ENCODE results near the gene TNFRSF14. TPM values are rescaled to one million over a fixed set of nuclear protein-coding genes. Genes with fewer than 3 reads are reported as not detected.
A peak's percentile ranks its signal among the peaks of the same experiment; 100 is the strongest.

The TNFRSF14 gene
- total RNA-seq, 1 experiment from 2014 or later: 25.5 TPM

GRCh38 chr1:2563205-2563604 lies 7.0 kb downstream of the TNFRSF14 start:
- Histone ChIP-seq H2AFZ (ENCODE audit: low read length) (no peak overlapping the region), H4K20me1 (ENCODE audit: low read length) (no peaks in the 10 kb centered on the region), H3K9ac (ENCODE audit: low read length) (no peak overlapping the region), H3K4me2 (ENCODE audit: low read length) (no peak overlapping the region), H3K27me3 (ENCODE audit: low read length) (0 out of 2 replicates have a peak, but pooled peaks cover 6% of the 10 kb centered on the region), H3K4me3 (ENCODE audit: low read length) (no peak overlapping the region), H3K36me3 (ENCODE audit: low read depth, low read length) (no peaks in the 10 kb centered on the region), H3K9me2 (replicated peaks; ENCODE audit: low read length) (no peaks in the 10 kb centered on the region), H3K9me3 (ENCODE audit: low read length) (no peaks in the 10 kb centered on the region), H3K79me2 (ENCODE audit: low read length) (no peaks in the 10 kb centered on the region), H3K4me1 (ENCODE audit: insufficient read depth, low read length) (no peaks in the 10 kb centered on the region), H3K27ac (ENCODE audit: low read length) (no peak overlapping the region), H3F3A (ENCODE audit: low read length, unreplicated experiment) (no peaks in the 10 kb centered on the region)
- intact Hi-C loops (cut with micrococcal nuclease): no loop called here
- POLR2A ChIA-PET (ENCODE audit: unreplicated experiment): no interaction called here
- no TSS peak for BruUV-seq (replicated peaks)
- DNase-seq (no peak), ATAC-seq (no peak)
- TF ChIP-seq CTCF (conservative IDR thresholded peaks at IDR 0.05; ENCODE audit: low read depth, low read length) (no peak), EZH2phosphoT487 (IDR thresholded peaks at IDR 0.05; ENCODE audit: borderline replicate concordance, low read length) (no peak), EZH2 (IDR thresholded peaks at IDR 0.05; ENCODE audit: low read length, unreplicated experiment) (no peak)
- CTCF ChIA-PET: no interaction called here

- Histone ChIP-seq H3K36me3 (ENCODE audit: low read depth, low read length) (no peaks in the 10 kb centered on the region), H2AFZ (ENCODE audit: low read length) (no peak overlapping the region), H3K4me2 (ENCODE audit: low read length) (no peak overlapping the region), H3K27me3 (ENCODE audit: low read length) (0 out of 2 replicates have a peak, but pooled peaks cover 9% of the 10 kb centered on the region), H3K4me1 (ENCODE audit: insufficient read depth, low read length) (no peaks in the 10 kb centered on the region), H3F3A (ENCODE audit: low read length, unreplicated experiment) (no peaks in the 10 kb centered on the region), H3K27ac (ENCODE audit: low read length) (no peak overlapping the region), H3K9ac (ENCODE audit: low read length) (no peak overlapping the region), H3K9me2 (replicated peaks; ENCODE audit: low read length) (no peaks in the 10 kb centered on the region), H3K9me3 (ENCODE audit: low read length) (no peaks in the 10 kb centered on the region), H3K4me3 (ENCODE audit: low read length) (no peak overlapping the region), H4K20me1 (ENCODE audit: low read length) (no peaks in the 10 kb centered on the region), H3K79me2 (ENCODE audit: low read length) (no peaks in the 10 kb centered on the region)
- ChIA-PET POLR2A (ENCODE audit: unreplicated experiment) (no interaction called here), CTCF (no interaction called here)
- TF ChIP-seq EZH2 (IDR thresholded peaks at IDR 0.05; ENCODE audit: low read length, unreplicated experiment): no peak
- no peak for TF ChIP-seq EZH2phosphoT487 (IDR thresholded peaks at IDR 0.05; ENCODE audit: borderline replicate concordance, low read length)
- no peak for TF ChIP-seq CTCF (conservative IDR thresholded peaks at IDR 0.05; ENCODE audit: low read depth, low read length)
- intact Hi-C loops (cut with micrococcal nuclease): no loop called here
- DNase-seq: no peak
- no TSS peak for BruUV-seq (replicated peaks)
- no peak for ATAC-seq
Observed at GRCh38 chr1:2564006-2564814, 8.0 kb downstream of the TNFRSF14 start.

GRCh38 chr1:2564815-2565374 lies 8.7 kb downstream of the TNFRSF14 start:
- Histone ChIP-seq H3K9ac (ENCODE audit: low read length) (no peak overlapping the region), H3K9me2 (replicated peaks; ENCODE audit: low read length) (no peaks in the 10 kb centered on the region), H3K36me3 (ENCODE audit: low read depth, low read length) (no peaks in the 10 kb centered on the region), H3K4me1 (ENCODE audit: insufficient read depth, low read length) (no peaks in the 10 kb centered on the region), H3K79me2 (ENCODE audit: low read length) (no peaks in the 10 kb centered on the region), H4K20me1 (ENCODE audit: low read length) (no peaks in the 10 kb centered on the region), H3K27ac (ENCODE audit: low read length) (no peak overlapping the region), H3F3A (ENCODE audit: low read length, unreplicated experiment) (no peaks in the 10 kb centered on the region), H3K27me3 (ENCODE audit: low read length) (0 out of 2 replicates have a peak, but pooled peaks cover 9% of the 10 kb centered on the region), H3K9me3 (ENCODE audit: low read length) (no peaks in the 10 kb centered on the region), H3K4me2 (ENCODE audit: low read length) (no peak overlapping the region), H2AFZ (ENCODE audit: low read length) (no peak overlapping the region), H3K4me3 (ENCODE audit: low read length) (no peak overlapping the region)
- ChIA-PET CTCF (no interaction called here), POLR2A (ENCODE audit: unreplicated experiment) (no interaction called here)
- peak; percentile 14; the same call in 1 of the 2 replicates for ATAC-seq
- no peak for TF ChIP-seq CTCF (conservative IDR thresholded peaks at IDR 0.05; ENCODE audit: low read depth, low read length)
- no peak for TF ChIP-seq EZH2 (IDR thresholded peaks at IDR 0.05; ENCODE audit: low read length, unreplicated experiment)
- DNase-seq: no peak
- intact Hi-C loops (cut with micrococcal nuclease): no loop called here
- BruUV-seq (replicated peaks): no TSS peak

All from PC-3 (cell line).